GM21515 (cell line): Measurements from ENCODE around the gene FBXL17.
"Not testable (repeated sequence)": the region's sequence is repeated elsewhere in the genome, so short reads cannot be mapped to it uniquely, and the experiment has no call there.

Experiments
- ATAC-seq: cut with Tn5 transposase; IDR thresholded peaks from one replicate; pipeline ENCODE4 v1.9.1; 2021; ENCODE audit not compliant: unreplicated experiment

Gene FBXL17

DNA sequence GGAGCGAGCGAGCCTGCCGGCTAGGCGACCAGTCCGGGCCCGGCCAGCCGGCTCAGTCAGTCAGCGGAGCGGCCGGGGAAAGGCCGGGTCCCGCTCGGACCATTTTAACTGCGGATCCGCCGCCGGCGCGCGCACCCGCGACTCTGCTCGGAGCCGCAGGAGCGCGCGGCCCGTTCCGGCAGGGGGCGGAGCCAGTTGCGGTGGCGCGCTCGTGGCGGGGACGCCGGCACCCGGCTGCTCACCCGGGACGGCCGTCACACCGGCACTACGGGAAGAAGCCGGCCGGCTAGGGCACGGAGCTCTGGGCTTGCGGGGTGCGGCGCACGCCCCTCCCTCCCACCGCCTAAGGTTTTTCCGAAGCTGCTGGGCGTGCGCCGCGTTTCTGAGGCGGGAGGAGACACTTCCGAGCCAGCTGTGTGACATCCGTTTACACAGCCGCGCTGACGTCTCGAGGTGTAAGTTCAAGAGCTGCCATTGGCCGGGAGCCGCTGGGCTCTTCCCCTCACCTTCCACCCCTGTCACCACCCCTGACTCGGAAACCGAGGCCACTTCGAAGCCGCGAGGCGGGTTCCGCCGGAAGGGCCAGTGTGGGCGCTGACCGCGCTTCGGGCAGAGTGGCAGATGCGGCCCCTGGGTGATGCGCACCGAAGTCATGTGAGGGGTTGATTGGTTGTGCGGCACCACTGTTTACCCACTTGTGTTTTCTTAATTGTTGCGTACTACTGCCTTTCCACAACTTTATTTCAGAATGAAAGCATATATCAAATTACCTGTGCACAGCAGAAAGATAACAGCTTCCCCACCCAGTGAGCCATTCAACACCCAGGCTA, at the start of gene FBXL17:
FBXL17 (minus strand) TSS at position 145 of the 830 bp plus-strand sequence.
- peak; percentile 74 for ATAC-seq

DNA sequence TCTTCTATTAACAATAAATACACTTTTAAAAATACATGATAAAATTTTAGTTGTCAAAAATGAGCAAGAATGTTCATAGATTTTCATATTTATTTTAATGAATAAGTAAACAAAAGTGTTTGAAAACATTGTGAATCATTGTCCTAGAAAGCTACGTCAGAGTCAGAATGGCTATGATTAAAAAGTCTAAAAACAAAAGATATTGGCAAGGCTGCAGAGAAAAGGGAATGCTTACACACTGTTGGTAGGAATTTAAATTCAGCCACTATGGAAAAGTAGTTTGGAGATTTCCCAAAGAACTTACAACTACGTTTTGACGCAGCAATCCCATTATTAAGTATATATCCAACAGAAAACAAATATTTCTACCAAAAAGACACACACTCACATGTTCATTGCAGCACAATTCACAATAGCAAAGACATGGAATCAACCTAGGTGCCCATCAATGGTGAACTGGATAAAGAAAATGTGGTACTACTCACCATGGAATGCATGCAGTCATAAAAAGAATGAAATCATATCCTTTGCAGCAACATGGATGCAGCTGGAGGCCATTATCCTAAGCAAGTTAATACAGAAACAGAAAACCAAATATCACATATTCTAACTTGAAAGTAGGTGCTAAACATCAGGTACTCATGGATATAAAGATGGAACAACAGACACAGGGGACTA, 49.2 kb upstream of the FBXL17 start:
- no peak for ATAC-seq

DNA sequence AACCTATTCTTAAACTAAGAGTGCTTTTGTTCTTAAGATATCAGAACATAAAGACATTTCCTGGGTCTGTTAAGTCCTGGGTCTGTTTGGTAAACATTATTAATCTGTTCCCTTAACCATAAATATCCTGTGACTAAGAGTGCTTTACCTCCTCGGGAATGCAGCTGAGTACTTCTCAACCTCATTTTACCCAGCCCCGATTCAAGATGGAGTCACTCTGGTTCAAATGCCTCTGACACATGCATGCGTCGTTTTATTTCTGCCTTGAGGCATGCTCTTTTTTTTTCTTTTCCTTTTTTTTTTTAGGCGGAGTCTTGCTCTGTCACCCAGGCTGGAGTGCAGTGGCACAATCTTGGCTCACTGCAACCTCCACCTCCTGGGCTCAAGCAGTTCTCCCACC, 39.8 kb upstream of the FBXL17 start:
- ATAC-seq, result no peak

DNA sequence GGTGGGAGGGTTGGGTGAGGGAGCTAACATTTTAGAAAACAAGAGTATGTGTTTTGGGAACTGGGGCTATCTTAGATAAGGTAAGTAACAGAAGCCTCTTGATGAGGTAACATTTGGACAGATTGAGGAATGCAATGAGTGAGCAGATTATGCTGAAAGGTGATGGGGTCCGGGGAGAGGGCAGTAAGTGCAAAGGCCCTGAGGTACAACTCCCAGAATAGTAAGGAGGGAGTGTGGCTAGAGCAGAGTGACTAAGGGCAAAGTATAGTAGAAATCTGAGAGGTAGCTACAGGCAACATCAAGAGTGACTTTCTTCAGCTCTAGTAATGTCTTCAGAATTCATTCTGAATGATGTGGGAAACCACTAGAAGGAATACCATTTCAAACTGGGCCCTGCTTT, 38.9 kb upstream of the FBXL17 start:
- no peak for ATAC-seq

DNA sequence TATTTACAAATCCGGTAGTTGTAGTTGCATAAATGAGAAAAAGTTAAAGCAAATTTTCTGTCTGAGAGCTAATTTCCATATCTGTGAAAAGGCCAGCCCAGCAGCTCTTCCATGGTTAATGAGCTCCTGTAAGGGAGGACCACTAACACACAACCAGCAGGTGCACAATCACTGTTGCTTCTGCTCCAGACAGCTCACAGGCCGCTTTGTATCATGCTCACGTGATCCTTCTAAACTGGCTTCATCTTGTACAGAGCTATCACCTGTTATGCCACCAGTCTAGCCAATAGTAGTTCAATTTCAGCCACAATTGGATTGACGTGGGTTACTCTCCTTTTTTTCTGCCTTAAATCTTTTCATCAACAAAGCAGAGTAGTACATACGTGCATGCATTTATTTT, 38.3 kb upstream of the FBXL17 start:
- ATAC-seq, result no peak

DNA sequence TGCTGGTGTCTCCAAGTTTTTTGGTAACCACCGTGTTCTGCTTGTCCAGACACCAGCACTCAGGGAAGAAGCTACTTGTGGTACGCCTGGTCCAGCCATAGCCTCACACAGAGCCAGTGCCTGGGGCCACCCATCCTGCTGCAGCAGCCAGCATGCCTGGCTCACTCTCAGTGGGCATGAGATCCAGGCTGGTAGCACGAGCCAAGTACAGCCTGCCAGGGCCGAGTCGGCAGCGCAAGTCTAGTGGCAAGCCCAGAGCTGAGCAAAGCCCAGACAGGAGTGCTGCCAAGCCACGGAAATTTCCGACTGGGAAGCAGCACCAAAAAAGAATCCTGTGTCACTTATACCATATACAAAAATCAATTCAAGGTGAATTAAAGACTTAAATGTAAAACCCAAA, 36.3 kb upstream of the FBXL17 start:
- ATAC-seq, result no peak

DNA sequence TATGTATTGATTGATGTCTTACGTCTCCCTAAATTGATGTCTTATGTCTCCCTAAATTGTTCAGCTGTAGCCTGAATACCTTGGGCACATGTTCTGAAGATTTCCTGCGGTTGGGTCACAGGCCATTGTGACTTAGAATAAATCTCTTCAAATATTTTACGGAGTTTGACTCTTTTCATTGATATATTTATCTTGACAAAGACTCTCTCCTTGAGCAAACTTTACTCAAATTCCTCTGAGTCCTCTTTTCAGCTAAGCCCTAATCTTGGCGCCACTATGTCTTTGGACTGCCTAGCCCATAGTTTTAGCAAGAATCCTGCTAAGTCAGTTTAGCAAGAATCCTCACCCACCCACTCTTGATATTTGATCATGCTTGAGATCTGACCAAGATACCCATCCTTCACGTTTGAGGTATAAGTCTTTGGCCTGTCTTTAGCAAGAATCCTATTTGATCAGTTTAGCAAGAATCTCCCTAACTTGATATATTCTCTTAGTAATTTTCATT, 35.3 kb upstream of the FBXL17 start:
- ATAC-seq, result no peak

DNA sequence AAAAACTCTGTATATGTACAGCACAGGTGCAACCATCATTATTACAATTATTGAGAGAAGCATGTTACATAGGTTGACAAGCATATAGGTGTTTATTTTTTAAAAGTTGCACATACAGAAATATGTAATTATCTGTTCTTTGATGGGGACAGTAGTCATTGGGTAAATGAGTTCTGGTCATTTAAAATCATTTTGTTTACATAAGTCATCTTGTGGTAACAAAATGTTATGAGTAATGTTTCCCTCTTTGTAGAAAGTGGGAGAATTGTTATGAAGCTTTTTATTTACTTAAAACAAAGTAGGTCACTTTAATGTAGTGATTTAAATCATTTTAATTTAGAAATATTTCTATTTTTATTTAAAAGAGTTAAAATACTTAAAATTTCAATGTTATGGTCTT, 33.8 kb upstream of the FBXL17 start:
- no peak for ATAC-seq

DNA sequence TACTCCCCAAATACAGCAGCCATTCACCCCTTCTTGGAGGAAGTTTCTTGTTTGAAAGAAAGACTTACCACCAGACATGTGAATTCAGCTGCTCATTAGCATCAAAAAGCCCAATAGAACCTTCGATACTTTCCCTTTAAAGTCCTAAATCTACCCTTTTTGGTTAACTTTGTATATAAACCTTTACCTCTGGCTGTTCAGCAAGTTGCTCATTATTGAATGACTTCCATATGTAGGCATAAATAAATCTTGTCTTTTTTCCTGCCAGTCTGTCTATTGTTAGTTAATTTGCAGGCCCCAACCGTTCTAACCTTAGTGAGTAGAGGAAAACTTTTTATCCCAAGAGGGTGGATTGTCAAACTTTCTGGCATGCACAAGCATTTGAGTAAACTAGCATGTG, 27.9 kb upstream of the FBXL17 start:
- no peak for ATAC-seq

DNA sequence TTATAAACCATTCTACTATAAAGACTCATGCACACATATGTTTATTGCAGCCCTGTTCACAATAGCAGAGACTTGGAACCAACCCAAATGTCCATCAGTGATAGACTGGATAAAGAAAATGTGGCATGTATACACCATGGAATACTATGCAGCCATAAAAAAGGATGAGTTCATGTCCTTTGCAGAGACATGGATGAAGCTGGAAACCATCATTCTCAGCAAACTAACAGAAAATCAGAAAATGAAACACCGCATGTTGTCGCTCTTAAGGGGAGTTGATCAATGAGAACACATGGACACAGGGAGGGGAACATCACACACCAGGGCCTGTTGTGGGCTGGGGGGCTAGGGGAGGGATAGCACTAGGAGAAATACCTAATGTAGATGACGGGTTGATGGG, 23.3 kb upstream of the FBXL17 start:
- not testable (repeated sequence) for ATAC-seq

DNA sequence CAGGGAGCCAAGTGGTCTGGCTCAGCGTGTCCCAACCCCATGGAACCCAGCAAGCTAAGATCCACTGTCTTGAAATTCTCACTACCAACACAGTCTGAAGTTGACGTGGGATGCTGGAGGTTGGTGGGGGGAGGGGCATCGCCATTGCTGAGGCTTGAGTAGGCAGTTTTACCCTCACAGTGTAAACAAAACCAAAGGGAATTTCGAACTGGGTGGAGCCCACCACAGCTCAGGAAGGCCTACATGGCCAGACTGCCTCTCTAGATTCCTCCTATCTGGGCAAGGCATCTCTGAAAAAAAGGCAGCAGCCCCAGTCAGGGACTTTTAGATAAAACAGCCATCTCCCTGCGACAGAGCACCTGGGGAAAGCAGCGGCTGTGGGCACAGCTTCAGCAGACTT, 17.1 kb upstream of the FBXL17 start:
- no peak for ATAC-seq

DNA sequence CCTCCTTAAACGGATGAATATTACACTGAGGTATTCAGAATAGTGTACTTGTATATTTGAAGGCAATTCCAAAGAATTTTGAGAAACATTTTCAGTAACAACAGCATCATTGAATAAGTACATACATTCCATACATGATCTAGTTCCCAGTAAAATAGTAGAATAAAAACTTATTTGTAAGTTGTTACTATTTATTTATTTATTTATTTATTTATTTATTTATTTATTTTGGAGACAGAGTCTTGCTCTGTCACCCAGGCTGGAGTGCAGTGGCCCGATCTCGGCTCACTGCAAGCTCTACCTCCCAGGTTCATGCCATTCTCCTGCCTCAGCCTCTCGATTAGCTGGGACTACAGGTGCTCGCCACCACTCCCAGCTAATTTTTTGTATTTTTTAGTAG, 14.9 kb upstream of the FBXL17 start:
- ATAC-seq, result not testable (repeated sequence)

DNA sequence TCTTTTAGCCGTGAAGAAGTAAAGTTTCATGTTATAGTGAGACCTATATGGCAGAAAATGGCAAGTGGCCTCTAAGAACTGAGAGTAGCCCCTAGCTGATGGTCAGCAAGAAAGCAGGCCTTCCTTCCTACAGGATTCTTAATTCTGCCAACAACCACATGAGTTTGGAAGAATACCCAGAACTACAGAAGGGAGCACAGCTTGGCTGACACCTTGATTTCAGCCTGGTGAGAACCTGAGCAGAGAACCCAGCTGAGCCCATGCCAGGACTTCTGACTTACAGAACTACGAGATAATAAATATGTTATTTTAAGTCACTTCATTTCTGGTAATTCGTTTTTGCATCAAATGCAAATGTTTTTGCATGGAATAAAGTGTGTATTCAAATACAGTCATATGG, 5.9 kb upstream of the FBXL17 start:
- no peak for ATAC-seq

DNA sequence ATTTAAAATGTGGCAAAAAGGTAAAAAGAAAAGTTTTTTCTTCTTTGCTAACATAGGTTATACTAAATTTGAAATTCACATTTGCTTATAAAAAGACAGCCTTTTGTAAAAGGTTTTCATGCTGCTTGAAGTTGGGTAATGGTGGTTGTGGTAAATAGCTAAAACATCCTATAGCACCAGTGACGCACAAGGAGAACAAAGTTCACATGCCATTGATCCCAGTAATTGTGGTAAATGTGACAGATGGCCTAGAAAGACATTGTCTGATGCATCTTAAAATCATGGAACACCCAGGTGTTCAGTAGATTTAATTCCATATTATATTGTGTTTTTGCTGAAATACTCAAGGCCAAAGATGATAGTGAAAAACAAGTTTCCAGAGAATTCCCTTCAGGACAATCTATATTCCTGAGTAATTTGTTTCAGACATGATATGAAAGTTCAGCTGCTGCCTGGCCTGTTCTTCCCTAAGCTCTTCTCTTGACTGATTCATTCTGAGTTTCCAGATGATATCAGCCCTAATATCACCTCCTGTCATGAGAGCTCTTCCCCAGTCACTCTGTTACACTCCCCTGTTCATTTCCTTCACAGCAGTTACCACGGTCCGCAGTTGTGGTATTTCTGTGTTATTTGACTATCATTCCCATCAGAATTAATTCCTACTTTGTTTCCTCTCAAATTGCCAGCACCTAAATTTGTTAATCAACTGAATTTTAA, 4.6 kb upstream of the FBXL17 start:
- no peak for ATAC-seq

DNA sequence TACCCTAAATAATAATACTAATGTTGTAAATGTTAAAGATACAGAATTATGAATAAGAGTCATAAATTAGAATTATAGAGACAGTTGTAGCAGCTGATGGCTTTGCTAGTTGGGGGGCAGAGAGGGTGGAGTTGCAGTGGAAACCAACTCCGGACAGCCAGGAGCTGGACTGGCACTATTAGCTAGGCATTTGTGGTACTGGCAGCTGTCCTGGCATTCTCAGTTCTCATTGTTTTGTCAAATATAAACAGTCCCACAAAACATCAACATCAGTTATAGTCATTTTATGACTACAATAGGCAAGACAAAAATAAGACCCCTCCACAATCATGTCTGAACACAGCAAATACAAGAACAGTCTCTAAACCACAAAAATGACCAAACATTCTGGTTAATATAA, 2.8 kb upstream of the FBXL17 start:
- ATAC-seq, result no peak

DNA sequence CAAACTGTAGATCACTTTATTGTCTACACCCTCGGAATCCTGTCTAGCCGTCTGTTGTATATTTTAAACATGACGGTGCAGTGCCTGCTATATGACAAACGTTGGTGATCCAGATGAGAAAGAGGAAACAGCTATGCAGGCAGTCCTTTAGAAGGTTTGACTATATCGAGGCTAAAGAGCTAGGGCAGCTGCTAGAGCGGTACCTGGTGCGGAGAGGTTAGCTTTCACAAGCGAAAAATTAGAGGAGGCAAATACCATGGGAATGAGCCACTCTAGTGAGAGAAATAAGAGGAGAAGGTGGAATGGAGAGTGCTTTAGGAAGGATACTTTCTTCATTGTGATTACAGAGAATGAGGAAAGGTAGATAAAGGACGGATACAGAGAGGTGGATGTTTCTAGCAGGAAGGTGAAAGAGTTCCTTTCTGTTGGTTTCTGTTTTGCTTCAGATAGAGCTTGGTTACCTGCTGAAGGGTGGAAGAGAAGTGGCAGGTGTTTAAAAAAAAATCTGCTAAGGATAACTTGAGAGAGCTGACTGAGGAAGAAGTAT, 959 bp upstream of the FBXL17 start:
- no peak for ATAC-seq

DNA sequence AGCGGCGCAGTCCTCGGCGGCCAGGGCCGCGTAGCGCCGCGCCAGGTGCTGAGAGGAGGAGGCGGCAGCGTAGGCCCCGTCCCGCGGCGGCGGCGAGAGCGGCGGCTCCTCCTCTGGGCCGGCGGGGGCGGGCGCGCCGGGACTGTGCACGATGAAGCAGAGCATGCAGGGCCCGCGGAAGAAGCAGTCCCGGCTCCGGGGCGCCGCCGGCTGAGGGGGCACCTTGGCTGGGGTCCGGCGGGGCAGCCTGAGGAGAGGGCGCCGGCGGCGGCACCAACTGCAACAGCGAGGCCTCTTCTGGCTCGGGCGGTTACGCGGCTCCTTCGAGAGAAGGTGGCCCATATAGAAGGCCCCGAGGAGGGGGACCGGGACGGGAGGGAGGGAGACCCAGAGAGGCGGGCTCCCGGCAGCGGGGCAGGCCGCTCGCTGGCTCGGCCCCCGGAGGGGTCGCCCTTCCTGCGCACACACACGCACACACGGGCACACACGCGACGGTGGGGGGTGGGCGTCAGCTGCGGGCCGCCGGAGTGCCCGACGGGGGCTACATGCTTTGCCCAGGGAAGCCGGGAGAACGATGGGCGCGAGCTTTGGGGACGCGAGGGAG, 446 bp downstream of the FBXL17 start:
- ATAC-seq, result peak; percentile 49

DNA sequence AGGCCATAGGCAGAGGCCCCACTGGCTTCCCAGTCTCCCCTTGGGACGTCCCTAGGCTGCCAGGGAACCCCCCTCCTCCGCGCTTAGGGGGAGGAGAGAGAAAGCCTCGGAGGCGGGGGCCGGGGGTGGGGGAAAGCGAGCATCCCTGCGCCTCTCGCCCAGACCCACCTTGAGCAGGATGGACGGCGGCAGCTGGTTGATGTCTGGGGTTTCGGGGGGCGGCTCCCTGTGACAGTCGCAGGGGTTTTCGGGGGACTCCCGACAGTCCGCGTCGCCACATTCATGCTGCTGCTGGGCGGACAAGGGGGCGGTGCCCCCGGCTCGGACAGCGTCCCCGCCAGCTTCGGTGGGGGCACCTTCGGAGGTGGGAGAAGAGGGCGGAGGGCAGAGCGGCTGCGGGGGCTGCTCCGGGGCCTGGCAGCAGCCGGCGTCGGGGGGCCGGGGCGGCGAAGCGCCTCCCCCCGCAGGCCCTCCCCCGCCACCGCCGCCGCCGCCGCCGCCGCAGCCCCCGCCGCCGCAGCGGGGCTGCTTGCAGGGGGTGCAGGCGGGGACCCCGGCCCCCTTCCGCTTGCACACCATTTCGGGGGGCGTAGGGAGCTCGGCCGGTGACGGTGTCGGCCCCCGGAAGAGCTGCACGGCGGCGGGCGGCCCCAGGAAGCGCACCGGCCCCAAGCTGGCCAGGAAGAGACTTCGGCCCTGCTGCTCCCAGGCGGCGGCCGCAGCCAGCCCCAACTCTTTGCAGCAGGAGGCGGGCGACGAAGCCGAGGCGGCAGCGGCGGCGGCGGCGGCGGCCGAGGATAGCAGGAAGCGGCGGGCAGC, 1.2 kb downstream of the FBXL17 start:
- ATAC-seq, result peak; percentile 36

DNA sequence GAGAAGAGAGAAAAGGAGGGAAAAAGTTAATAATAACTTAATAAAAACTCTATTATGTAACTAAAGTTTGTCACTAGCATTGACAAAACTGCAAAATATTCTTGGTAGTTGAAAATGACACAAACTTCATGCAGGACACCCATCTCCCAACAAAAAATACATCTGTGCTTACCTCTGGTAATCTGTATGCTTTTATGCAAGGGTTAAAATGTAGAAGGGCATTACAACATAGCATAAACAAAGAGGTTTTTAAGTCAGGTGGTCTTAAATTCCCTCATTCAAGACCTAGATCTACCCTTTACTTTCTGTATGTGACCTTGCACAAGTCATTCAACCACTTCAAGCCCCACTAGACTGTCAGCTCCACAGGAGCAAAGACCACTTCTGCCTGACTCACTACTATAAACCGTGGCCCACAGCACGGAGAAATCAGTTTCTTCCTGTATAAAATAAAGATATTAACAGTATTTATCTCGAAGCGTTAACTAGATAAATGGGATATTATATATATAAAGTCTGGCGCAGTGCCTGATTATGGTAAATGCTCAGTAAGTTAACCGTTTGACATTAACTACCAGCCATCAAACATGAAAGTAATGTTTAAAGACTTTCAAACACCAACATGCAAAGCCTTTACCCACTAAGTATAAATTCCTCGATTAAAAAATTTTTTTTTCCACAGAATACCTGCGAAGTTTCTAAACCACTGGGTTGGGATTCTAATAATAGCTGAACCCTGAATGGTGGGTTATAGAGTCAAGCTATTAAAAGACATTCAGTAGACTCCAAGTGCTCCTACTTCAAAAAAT, 2.0 kb downstream of the FBXL17 start:
- no peak for ATAC-seq
